HT1080 (cell line): ENCODE results near the gene DOK3. TPM values are rescaled to one million over a fixed set of nuclear protein-coding genes. Genes with fewer than 3 reads are reported as not detected.

Source experiments
- DNase-seq: peaks from one replicate; pipeline ENCODE4 v3.0.0-alpha.2; 2015; ENCODE audit warnings: low read depth
- total RNA-seq: library from RNA; depleted of rRNA; stranded (reverse); fragments of >200 nt; shearing (Covaris generic); gene quantifications from 2 replicates; pipeline ENCODE4 v1.2.3, GENCODE V29; 2014; rRNA removed

The DOK3 gene
- total RNA-seq, 1 experiment from 2014 or later, result 2.3 TPM

GRCh38 chr5:177452688-177453638 is 56.7 kb downstream of the DOK3 start:
- no peak for DNase-seq

Other genes with a start within 250 kb of the DOK3 start
- 31.2 and 31.5 TPM in 2 replicates for gene RAB24, start 206.1 kb downstream of the DOK3 start, total RNA-seq
- 633 and 661 TPM in 2 replicates for gene PRELID1, start 206.0 kb downstream of the DOK3 start, total RNA-seq
- gene MXD3, start 197.9 kb downstream of the DOK3 start, total RNA-seq, result 22.3 and 24.6 TPM in 2 replicates
- 213 and 237 TPM in 2 replicates for gene LMAN2, start 158.2 kb downstream of the DOK3 start, total RNA-seq
- 27.7 and 29.8 TPM in 2 replicates for gene RGS14, start 151.9 kb downstream of the DOK3 start, total RNA-seq
- gene SLC34A1, start 125.4 kb downstream of the DOK3 start, total RNA-seq, result 0.10 and 0.34 TPM in 2 replicates
- gene PFN3, start 109.2 kb downstream of the DOK3 start, total RNA-seq, result not detected in 2 replicates
- 8.5 and 15.2 TPM in 2 replicates for gene F12, start 100.3 kb downstream of the DOK3 start, total RNA-seq
- gene GRK6, start 83.2 kb downstream of the DOK3 start, total RNA-seq, result 42.3 and 46.2 TPM in 2 replicates
- 34.3 and 43.4 TPM in 2 replicates for gene PRR7, start 63.0 kb downstream of the DOK3 start, total RNA-seq
- 108 and 118 TPM in 2 replicates for gene DBN1, start 36.2 kb downstream of the DOK3 start, total RNA-seq
- 262 and 269 TPM in 2 replicates for gene PDLIM7, start 12.2 kb downstream of the DOK3 start, total RNA-seq
- 131 and 135 TPM in 2 replicates for gene DDX41, start 7.1 kb upstream of the DOK3 start, total RNA-seq
- gene FAM193B, start 44.7 kb upstream of the DOK3 start, total RNA-seq, result 17.4 and 23.1 TPM in 2 replicates
- 84.7 and 164 TPM in 2 replicates for gene TMED9, start 82.4 kb upstream of the DOK3 start, total RNA-seq
- gene B4GALT7, start 90.3 kb upstream of the DOK3 start, total RNA-seq, result 43.1 and 47.7 TPM in 2 replicates